ENCODE data around the gene ARHGAP6. TPM values are rescaled to one million over a fixed set of nuclear protein-coding genes. Genes with fewer than 3 reads are reported as not detected.

ARHGAP6 gene
- total RNA-seq, 1 experiment from 2014 or later: 0.10 TPM

- H3K9me3 ChIP-seq (ENCODE audit: control insufficient read depth in 1 of 2, insufficient read depth in 1 of 2, low read depth in 1 of 2, low read length in 2 of 2): no peaks in the 10 kb centered on the region
- peaks cover 9 to 15% of the 10 kb centered on the region in 2 experiments; a peak in 3 of 4 replicates for H3K36me3 ChIP-seq (ENCODE audit: control insufficient read depth in 1 of 2, insufficient read depth in 2 of 2, low read length in 2 of 2)
- peak overlapping the region; percentile 94; the same call in 1 of the 2 replicates for H3K9ac ChIP-seq (ENCODE audit: low read length)
- peaks cover 39% of the 10 kb centered on the region for H3K79me2 ChIP-seq (ENCODE audit: insufficient read depth, low read length)
- POLR2A ChIA-PET: no interaction called here
- TF ChIP-seq, protein P1, sequence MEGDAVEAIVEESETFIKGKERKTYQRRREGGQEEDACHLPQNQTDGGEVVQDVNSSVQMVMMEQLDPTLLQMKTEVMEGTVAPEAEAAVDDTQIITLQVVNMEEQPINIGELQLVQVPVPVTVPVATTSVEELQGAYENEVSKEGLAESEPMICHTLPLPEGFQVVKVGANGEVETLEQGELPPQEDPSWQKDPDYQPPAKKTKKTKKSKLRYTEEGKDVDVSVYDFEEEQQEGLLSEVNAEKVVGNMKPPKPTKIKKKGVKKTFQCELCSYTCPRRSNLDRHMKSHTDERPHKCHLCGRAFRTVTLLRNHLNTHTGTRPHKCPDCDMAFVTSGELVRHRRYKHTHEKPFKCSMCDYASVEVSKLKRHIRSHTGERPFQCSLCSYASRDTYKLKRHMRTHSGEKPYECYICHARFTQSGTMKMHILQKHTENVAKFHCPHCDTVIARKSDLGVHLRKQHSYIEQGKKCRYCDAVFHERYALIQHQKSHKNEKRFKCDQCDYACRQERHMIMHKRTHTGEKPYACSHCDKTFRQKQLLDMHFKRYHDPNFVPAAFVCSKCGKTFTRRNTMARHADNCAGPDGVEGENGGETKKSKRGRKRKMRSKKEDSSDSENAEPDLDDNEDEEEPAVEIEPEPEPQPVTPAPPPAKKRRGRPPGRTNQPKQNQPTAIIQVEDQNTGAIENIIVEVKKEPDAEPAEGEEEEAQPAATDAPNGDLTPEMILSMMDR (IDR thresholded peaks at IDR 0.05 in 2 of 3, conservative IDR thresholded peaks at IDR 0.05 in 1 of 3; ENCODE audit: borderline replicate concordance in 1 of 3, insufficient read depth in 1 of 3, low read depth in 2 of 3, low read length in 2 of 3): no peak
- no peak for TF ChIP-seq MAX (IDR thresholded peaks at IDR 0.05)
- TF ChIP-seq CBX3 (IDR thresholded peaks at IDR 0.05; ENCODE audit: low read depth): no peak
- TF ChIP-seq CEBPB (IDR thresholded peaks at IDR 0.05; ENCODE audit: low read depth): no peak
- no peaks in the 10 kb centered on the region for H4K20me1 ChIP-seq (ENCODE audit: insufficient read depth)
- no peak for DNase-seq (ENCODE audit: low read depth, low spot score)
- CTCF ChIA-PET: no interaction called here
- intact Hi-C loops (cut with micrococcal nuclease): loop anchor here (10.0 kb wide), 2 partner anchors 385 to 915 kb away; no protein-coding TSS in a partner anchor
- no peak overlapping the region; the same call in 1 of the 2 replicates for H3K27ac ChIP-seq (ENCODE audit: low read depth, low read length)
- BruUV-seq (replicated peaks): no TSS peak
- peak overlapping the region; percentile 79 for H3K4me2 ChIP-seq (ENCODE audit: low read length)
- no peaks in the 10 kb centered on the region for H3K27me3 ChIP-seq (ENCODE audit: insufficient read depth, low read length)
- RAD21 ChIA-PET (ENCODE audit: low non-redundant PET in 1 of 2, low total read pairs in 2 of 2, uncharacterized antibody in 2 of 2, unreplicated experiment in 2 of 2): no interaction called here
- no peak for ATAC-seq
- H3K4me3 ChIP-seq (replicated peaks in 1 of 2; ENCODE audit: low read depth in 1 of 2, low read length in 2 of 2): peak overlapping the region; percentile 73 to 74
- H3K9me2 ChIP-seq (ENCODE audit: insufficient read depth): no peaks in the 10 kb centered on the region
- no peak overlapping the region for H2AFZ ChIP-seq (ENCODE audit: low read depth, low read length, poor library complexity, severe bottlenecking)
- peaks cover 2 to 13% of the 10 kb centered on the region in 2 experiments; a peak in 2 of 4 replicates for H3K4me1 ChIP-seq (ENCODE audit: control insufficient read depth in 1 of 2, insufficient read depth in 2 of 2, low read length in 2 of 2)
These were observed 555.8 kb downstream of the ARHGAP6 start for GRCh38 chrX:11109968-11110367.

GRCh38 chrX:11108253-11108941 is 557.3 kb downstream of the ARHGAP6 start:
- ATAC-seq (no peak), DNase-seq (ENCODE audit: low read depth, low spot score) (no peak)
- no peak overlapping the region for H3K9ac ChIP-seq (ENCODE audit: low read length)
- H4K20me1 ChIP-seq (ENCODE audit: insufficient read depth): no peaks in the 10 kb centered on the region
- peaks cover 1 to 2% of the 10 kb centered on the region in 2 experiments; a peak in 1 of 4 replicates for H3K36me3 ChIP-seq (ENCODE audit: control insufficient read depth in 1 of 2, insufficient read depth in 2 of 2, low read length in 2 of 2)
- H3K79me2 ChIP-seq (ENCODE audit: insufficient read depth, low read length): peaks cover 23% of the 10 kb centered on the region
- H3K9me2 ChIP-seq (ENCODE audit: insufficient read depth): no peaks in the 10 kb centered on the region
- H3K4me3 ChIP-seq (replicated peaks in 1 of 2; ENCODE audit: low read depth in 1 of 2, low read length in 2 of 2): no peak overlapping the region
- POLR2A ChIA-PET: no interaction called here
- no peak overlapping the region for H2AFZ ChIP-seq (ENCODE audit: low read depth, low read length, poor library complexity, severe bottlenecking)
- H3K9me3 ChIP-seq (ENCODE audit: control insufficient read depth in 1 of 2, insufficient read depth in 1 of 2, low read depth in 1 of 2, low read length in 2 of 2): no peaks in the 10 kb centered on the region
- peaks cover 2 to 13% of the 10 kb centered on the region in 2 experiments; a peak in 2 of 4 replicates for H3K4me1 ChIP-seq (ENCODE audit: control insufficient read depth in 1 of 2, insufficient read depth in 2 of 2, low read length in 2 of 2)
- no peak overlapping the region for H3K4me2 ChIP-seq (ENCODE audit: low read length)
- H3K27ac ChIP-seq (ENCODE audit: low read depth, low read length): no peak overlapping the region
- CTCF ChIA-PET: no interaction called here
- RAD21 ChIA-PET (ENCODE audit: low non-redundant PET in 1 of 2, low total read pairs in 2 of 2, uncharacterized antibody in 2 of 2, unreplicated experiment in 2 of 2): no interaction called here
- BruUV-seq (replicated peaks): no TSS peak
- no peaks in the 10 kb centered on the region for H3K27me3 ChIP-seq (ENCODE audit: insufficient read depth, low read length)
- intact Hi-C loops (cut with micrococcal nuclease): loop anchor here (10.0 kb wide), 2 partner anchors 384 to 914 kb away; no protein-coding TSS in a partner anchor
- TF ChIP-seq POLR2A (IDR thresholded peaks at IDR 0.05; ENCODE audit: borderline replicate concordance, extremely low read depth, insufficient read depth, insufficient read length) (no peak), EGR1 (IDR thresholded peaks at IDR 0.05; ENCODE audit: low read depth) (no peak), RAD21 (IDR thresholded peaks at IDR 0.05; ENCODE audit: low read depth) (no peak), ZBTB33 (IDR thresholded peaks at IDR 0.05; ENCODE audit: extremely low read depth, insufficient replicate concordance, low read length) (no peak), ATF3 (IDR thresholded peaks at IDR 0.05) (no peak), POLR2AphosphoS5 (IDR thresholded peaks at IDR 0.05; ENCODE audit: low read depth, low read length) (no peak), SIN3A (IDR thresholded peaks at IDR 0.05; ENCODE audit: low read depth) (no peak), SP1 (IDR thresholded peaks at IDR 0.05; ENCODE audit: low read depth) (no peak), YY1 (IDR thresholded peaks at IDR 0.05; ENCODE audit: extremely low read depth, insufficient replicate concordance, low read depth, low read length) (no peak), ZFX (IDR thresholded peaks at IDR 0.05) (no peak)

Measured in HCT116 (cell line).